Lower lobe of right lung (tissue), 2 donors: ENCODE measurements around the gene RPN2. TPM values are rescaled to one million over a fixed set of nuclear protein-coding genes. Genes with fewer than 3 reads are reported as not detected.
"Not testable (repeated sequence)": the region's sequence is repeated elsewhere in the genome, so short reads cannot be mapped to it uniquely, and the experiment has no call there.

Source experiments
- ATAC-seq, 2 donors: fragments of 200-7000 bp; cut with Tn5 transposase; one replicate each; pipeline ENCODE4 v1.9.1; 2020 to 2022; ENCODE audit warnings: mild to moderate bottlenecking in 2 of 2, moderate library complexity in 2 of 2
- DNase-seq: peaks from one replicate; pipeline ENCODE4 v3.0.0-alpha.2; 2020
- H3K27ac ChIP-seq: fragments of 200-600 bp; one replicate; pipeline ENCODE4 v1.8.0; 2022
- H3K27me3 ChIP-seq: fragments of 200-600 bp; one replicate; pipeline ENCODE4 v1.8.0; 2022; ENCODE audit warnings: low read depth
- H3K36me3 ChIP-seq: fragments of 200-600 bp; one replicate; pipeline ENCODE4 v1.8.0; 2022; ENCODE audit warnings: mild to moderate bottlenecking
- H3K4me1 ChIP-seq: fragments of 200-600 bp; one replicate; pipeline ENCODE4 v1.8.0; 2022
- H3K4me3 ChIP-seq: fragments of 200-600 bp; one replicate; pipeline ENCODE4 v1.8.0; 2022; ENCODE audit warnings: mild to moderate bottlenecking
- H3K9me3 ChIP-seq: fragments of 200-600 bp; one replicate; pipeline ENCODE4 v1.8.0; 2022
- intact Hi-C: fragments of 100-400 bp; cut with DNase I; formaldehyde crosslinking; loops from one replicate; pipeline ENCODE4 v1.11.0; 2022
- total RNA-seq: library from RNA; stranded (reverse); fragmentation: NEBNext Ultra II Directional; extraction: Animal tissue kit (Norgen Biotek cat#: 25700); gene quantifications from one replicate; pipeline ENCODE4 v1.2.1, GENCODE V29; 2021
- TF ChIP-seq, protein P1 (sequence below): fragments of 200-600 bp; IDR thresholded peaks from one replicate; pipeline ENCODE4 v1.8.0; 2022; ENCODE audit warnings: antibody characterized with exemption, mild to moderate bottlenecking
- donor health status: DM: no; HTN: yes; CAD: no; lungs with severe emphysema.

RPN2 gene
- total RNA-seq, 1 donor from 2014 or later, result 160 TPM

- no peak overlapping the region for H3K4me3 ChIP-seq
- TF ChIP-seq, protein P1, sequence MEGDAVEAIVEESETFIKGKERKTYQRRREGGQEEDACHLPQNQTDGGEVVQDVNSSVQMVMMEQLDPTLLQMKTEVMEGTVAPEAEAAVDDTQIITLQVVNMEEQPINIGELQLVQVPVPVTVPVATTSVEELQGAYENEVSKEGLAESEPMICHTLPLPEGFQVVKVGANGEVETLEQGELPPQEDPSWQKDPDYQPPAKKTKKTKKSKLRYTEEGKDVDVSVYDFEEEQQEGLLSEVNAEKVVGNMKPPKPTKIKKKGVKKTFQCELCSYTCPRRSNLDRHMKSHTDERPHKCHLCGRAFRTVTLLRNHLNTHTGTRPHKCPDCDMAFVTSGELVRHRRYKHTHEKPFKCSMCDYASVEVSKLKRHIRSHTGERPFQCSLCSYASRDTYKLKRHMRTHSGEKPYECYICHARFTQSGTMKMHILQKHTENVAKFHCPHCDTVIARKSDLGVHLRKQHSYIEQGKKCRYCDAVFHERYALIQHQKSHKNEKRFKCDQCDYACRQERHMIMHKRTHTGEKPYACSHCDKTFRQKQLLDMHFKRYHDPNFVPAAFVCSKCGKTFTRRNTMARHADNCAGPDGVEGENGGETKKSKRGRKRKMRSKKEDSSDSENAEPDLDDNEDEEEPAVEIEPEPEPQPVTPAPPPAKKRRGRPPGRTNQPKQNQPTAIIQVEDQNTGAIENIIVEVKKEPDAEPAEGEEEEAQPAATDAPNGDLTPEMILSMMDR, result no peak
- intact Hi-C loops, result no loop called here
- ATAC-seq, result peak in 1 of 2 donors; percentile 51
- H3K4me1 ChIP-seq, result no peaks in the 10 kb centered on the region
- no peaks in the 10 kb centered on the region for H3K9me3 ChIP-seq
- no peaks in the 10 kb centered on the region for H3K36me3 ChIP-seq
- no peaks in the 10 kb centered on the region for H3K27me3 ChIP-seq
- DNase-seq, result no peak
- no peak overlapping the region for H3K27ac ChIP-seq
Observed at GRCh38 chr20:37144856-37145404, 34.2 kb upstream of the RPN2 start.

- no peak for ATAC-seq
- TF ChIP-seq, protein P1, result no peak
- Histone ChIP-seq H3K4me1 (no peaks in the 10 kb centered on the region), H3K9me3 (no peaks in the 10 kb centered on the region), H3K27me3 (no peaks in the 10 kb centered on the region), H3K27ac (no peak overlapping the region), H3K4me3 (no peak overlapping the region), H3K36me3 (no peaks in the 10 kb centered on the region)
- intact Hi-C loops, result no loop called here
- no peak for DNase-seq
Observed at GRCh38 chr20:37147250-37147649, 31.9 kb upstream of the RPN2 start.

GRCh38 chr20:37150864-37151263 is 28.3 kb upstream of the RPN2 start:
- H3K36me3 ChIP-seq, H3K27ac ChIP-seq, H3K27me3 ChIP-seq, H3K9me3 ChIP-seq, H3K4me3 ChIP-seq, DNase-seq, H3K4me1 ChIP-seq, ATAC-seq, intact Hi-C loops: not testable (repeated sequence)

GRCh38 chr20:37151529-37151928 is 27.6 kb upstream of the RPN2 start:
- H3K27ac ChIP-seq, result no peak overlapping the region
- DNase-seq (no peak), ATAC-seq (no peak)
- no peaks in the 10 kb centered on the region for H3K4me1 ChIP-seq
- H3K27me3 ChIP-seq, result no peaks in the 10 kb centered on the region
- H3K9me3 ChIP-seq, result no peaks in the 10 kb centered on the region
- TF ChIP-seq, protein P1, result no peak
- intact Hi-C loops, result no loop called here
- no peak overlapping the region for H3K4me3 ChIP-seq
- no peaks in the 10 kb centered on the region for H3K36me3 ChIP-seq

- no peaks in the 10 kb centered on the region for H3K4me1 ChIP-seq
- no peak overlapping the region for H3K4me3 ChIP-seq
- ATAC-seq (no peak), DNase-seq (no peak)
- intact Hi-C loops, result no loop called here
- H3K36me3 ChIP-seq, result no peaks in the 10 kb centered on the region
- H3K27ac ChIP-seq, result no peak overlapping the region
- no peaks in the 10 kb centered on the region for H3K27me3 ChIP-seq
- TF ChIP-seq, protein P1, result no peak
- no peaks in the 10 kb centered on the region for H3K9me3 ChIP-seq
Observed at GRCh38 chr20:37152284-37152683, 26.8 kb upstream of the RPN2 start.

GRCh38 chr20:37154684-37155298 is 24.3 kb upstream of the RPN2 start:
- Histone ChIP-seq H3K27ac (no peak overlapping the region), H3K27me3 (no peaks in the 10 kb centered on the region), H3K9me3 (no peaks in the 10 kb centered on the region), H3K4me1 (no peaks in the 10 kb centered on the region), H3K36me3 (no peaks in the 10 kb centered on the region), H3K4me3 (no peak overlapping the region)
- TF ChIP-seq, protein P1, result no peak
- intact Hi-C loops, result no loop called here
- DNase-seq (no peak), ATAC-seq (no peak)
